Osteocyte (in vitro differentiated cells): Measurements from ENCODE around the gene ASTE1. TPM values are rescaled to one million over a fixed set of nuclear protein-coding genes. Genes with fewer than 3 reads are reported as not detected.

Experiments
- DNase-seq: peaks from one replicate; pipeline ENCODE4 v3.0.0; 2021; ENCODE audit warnings: mixed read lengths; ENCODE audit not compliant: unreplicated experiment; ENCODE audit errors: extremely low spot score
- H3K27ac Mint-ChIP-seq: one replicate; pipeline ENCODE4 v1.8.0; 2021; ENCODE audit warnings: mild to moderate bottlenecking, mixed read lengths; ENCODE audit not compliant: unreplicated experiment
- H3K27me3 Mint-ChIP-seq: one replicate; pipeline ENCODE4 v1.8.0; 2021; ENCODE audit warnings: mixed read lengths; ENCODE audit not compliant: unreplicated experiment
- H3K36me3 Mint-ChIP-seq: one replicate; pipeline ENCODE4 v1.8.0; 2021; ENCODE audit warnings: mixed read lengths; ENCODE audit not compliant: unreplicated experiment
- H3K4me1 Mint-ChIP-seq: one replicate; pipeline ENCODE4 v1.8.0; 2021; ENCODE audit warnings: mixed read lengths; ENCODE audit not compliant: unreplicated experiment
- H3K4me3 Mint-ChIP-seq: one replicate; pipeline ENCODE4 v1.8.0; 2021; ENCODE audit warnings: mild to moderate bottlenecking, moderate library complexity, mixed read lengths; ENCODE audit not compliant: unreplicated experiment
- H3K9me3 Mint-ChIP-seq: one replicate; pipeline ENCODE4 v1.8.0; 2021; ENCODE audit warnings: mixed read lengths; ENCODE audit not compliant: unreplicated experiment
- CTCF ChIP-seq: fragments of 200-600 bp; sonication (generic); IDR thresholded peaks from 2 replicates; pipeline ENCODE4 v1.5.0; 2021; ENCODE audit warnings: antibody characterized with exemption, mild to moderate bottlenecking, moderate library complexity
- total RNA-seq: library from RNA; stranded (reverse); gene quantifications from 2 replicates; pipeline ENCODE4 v1.2.1, GENCODE V29; 2021

ASTE1 gene
- total RNA-seq, 1 donor from 2014 or later = 6.6 TPM

GRCh38 chr3:131038326-131038725, 11.7 kb upstream of the ASTE1 start:
- Mint-ChIP-seq H3K27ac (no peak overlapping the region), H3K36me3 (peaks cover 7% of the 10 kb centered on the region), H3K4me3 (no peak overlapping the region), H3K4me1 (peaks cover 4% of the 10 kb centered on the region), H3K27me3 (no peaks in the 10 kb centered on the region), H3K9me3 (peaks cover 3% of the 10 kb centered on the region)
- TF ChIP-seq CTCF = no peak
- no peak for DNase-seq

DNA sequence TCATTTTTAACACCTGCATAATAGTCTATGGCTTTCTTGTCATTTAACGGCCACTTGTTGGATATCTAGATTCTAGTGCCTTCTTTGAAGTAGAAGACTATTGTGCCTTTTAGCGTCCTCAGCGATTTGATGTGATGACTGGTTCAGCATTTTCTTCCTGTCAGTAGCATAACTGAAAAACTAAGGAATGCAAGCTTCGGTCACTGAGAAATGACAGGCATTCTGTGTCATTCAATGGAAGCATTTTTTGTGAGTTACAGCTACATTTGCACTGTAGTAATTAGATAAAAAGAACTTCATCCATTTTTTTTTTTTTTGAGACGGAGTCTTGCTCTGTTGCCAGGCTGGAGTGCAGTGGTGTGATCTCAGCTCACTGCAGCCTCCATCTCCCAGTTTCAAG, 10.4 kb upstream of the ASTE1 start:
- Mint-ChIP-seq H3K9me3 (peaks cover 3% of the 10 kb centered on the region), H3K27me3 (no peaks in the 10 kb centered on the region), H3K36me3 (peaks cover 6% of the 10 kb centered on the region), H3K4me1 (peaks cover 4% of the 10 kb centered on the region), H3K27ac (no peak overlapping the region), H3K4me3 (no peak overlapping the region)
- no peak for DNase-seq
- no peak for TF ChIP-seq CTCF

DNA sequence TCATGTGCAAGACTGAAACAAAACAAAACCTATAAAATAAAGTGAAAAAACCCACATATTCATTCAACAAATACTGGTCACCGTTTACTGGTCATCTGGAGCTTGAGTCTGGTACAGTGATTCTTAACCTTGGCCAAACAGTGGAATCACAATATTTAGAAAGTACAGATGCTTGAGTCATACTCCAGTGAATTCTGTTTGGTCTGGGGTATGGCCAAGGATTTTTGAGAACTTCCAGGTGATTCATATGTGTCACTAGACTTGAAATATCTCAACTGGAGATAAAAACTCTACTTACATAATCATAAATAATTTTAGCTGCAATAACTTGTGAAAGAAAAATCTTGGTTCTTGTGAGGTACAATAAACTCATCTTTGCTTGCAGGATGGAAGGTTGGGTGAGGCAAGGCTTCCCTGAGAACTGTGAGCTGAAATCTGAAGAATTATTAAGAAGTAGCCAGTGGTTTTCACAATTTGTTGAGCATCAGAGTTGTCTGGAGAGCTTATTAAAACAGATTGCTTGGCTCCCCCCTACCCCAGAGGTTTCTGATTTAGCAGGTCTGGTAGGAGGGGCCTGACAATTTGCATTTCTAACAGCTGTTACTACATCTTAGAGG, 9.7 kb upstream of the ASTE1 start:
- H3K4me1 Mint-ChIP-seq = peaks cover 4% of the 10 kb centered on the region
- TF ChIP-seq CTCF = no peak
- no peaks in the 10 kb centered on the region for H3K27me3 Mint-ChIP-seq
- H3K9me3 Mint-ChIP-seq = no peaks in the 10 kb centered on the region
- H3K27ac Mint-ChIP-seq = no peak overlapping the region
- DNase-seq = no peak
- H3K36me3 Mint-ChIP-seq = peaks cover 2% of the 10 kb centered on the region
- no peak overlapping the region for H3K4me3 Mint-ChIP-seq

- Mint-ChIP-seq H3K4me3 (no peak overlapping the region), H3K36me3 (peaks cover 4% of the 10 kb centered on the region), H3K4me1 (peaks cover 4% of the 10 kb centered on the region), H3K27ac (no peak overlapping the region), H3K27me3 (no peaks in the 10 kb centered on the region), H3K9me3 (no peaks in the 10 kb centered on the region)
- DNase-seq = no peak
- peak; percentile 70 for TF ChIP-seq CTCF
Observed at GRCh38 chr3:131033480-131034080, 7.0 kb upstream of the ASTE1 start.

DNA sequence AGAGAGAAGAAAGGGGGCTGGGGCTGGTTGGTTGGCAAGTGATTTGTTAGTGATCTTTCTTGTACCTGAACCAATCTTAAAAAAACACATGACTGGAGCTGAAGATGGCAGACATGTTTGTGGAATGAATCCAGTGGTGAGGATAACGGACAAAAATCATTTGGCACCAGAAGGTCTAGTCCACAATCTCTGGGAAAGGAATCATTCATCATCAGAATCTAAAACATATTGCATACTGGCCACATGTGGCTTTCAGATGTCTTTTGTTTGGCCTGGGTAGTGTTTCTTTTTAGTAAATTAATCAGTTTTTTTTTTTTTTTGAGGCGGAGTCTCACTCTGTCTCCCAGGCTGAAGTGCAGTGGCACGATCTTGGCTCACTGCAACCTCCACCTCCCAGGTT, 5.0 kb upstream of the ASTE1 start:
- no peak overlapping the region for H3K4me3 Mint-ChIP-seq
- H3K9me3 Mint-ChIP-seq = no peaks in the 10 kb centered on the region
- no peak for DNase-seq
- no peak overlapping the region for H3K27ac Mint-ChIP-seq
- peaks cover 10% of the 10 kb centered on the region for H3K4me1 Mint-ChIP-seq
- peaks cover 4% of the 10 kb centered on the region for H3K36me3 Mint-ChIP-seq
- no peaks in the 10 kb centered on the region for H3K27me3 Mint-ChIP-seq
- no peak for TF ChIP-seq CTCF
